Subcutaneous adipose tissue (tissue), 4 donors: ENCODE results near the gene SMG6. TPM values are rescaled to one million over a fixed set of nuclear protein-coding genes. Genes with fewer than 3 reads are reported as not detected.

Experiments
- total RNA-seq, 4 donors: library from RNA; depleted of rRNA; stranded (reverse); fragments of >200 nt; gene quantifications; one replicate each; pipeline ENCODE4 v1.1.0, GENCODE V29; 2016
- TF ChIP-seq, protein P1 (sequence below): fragments of 450-650 bp; IDR thresholded peaks from one replicate; pipeline ENCODE4 v1.5.1; 2016; ENCODE audit warnings: low read depth, mild to moderate bottlenecking, control low read depth, antibody characterized with exemption, moderate library complexity

Gene SMG6
- total RNA-seq, 4 donors from 2014 or later: 14.5 to 50.7 (median 19.4) TPM

DNA sequence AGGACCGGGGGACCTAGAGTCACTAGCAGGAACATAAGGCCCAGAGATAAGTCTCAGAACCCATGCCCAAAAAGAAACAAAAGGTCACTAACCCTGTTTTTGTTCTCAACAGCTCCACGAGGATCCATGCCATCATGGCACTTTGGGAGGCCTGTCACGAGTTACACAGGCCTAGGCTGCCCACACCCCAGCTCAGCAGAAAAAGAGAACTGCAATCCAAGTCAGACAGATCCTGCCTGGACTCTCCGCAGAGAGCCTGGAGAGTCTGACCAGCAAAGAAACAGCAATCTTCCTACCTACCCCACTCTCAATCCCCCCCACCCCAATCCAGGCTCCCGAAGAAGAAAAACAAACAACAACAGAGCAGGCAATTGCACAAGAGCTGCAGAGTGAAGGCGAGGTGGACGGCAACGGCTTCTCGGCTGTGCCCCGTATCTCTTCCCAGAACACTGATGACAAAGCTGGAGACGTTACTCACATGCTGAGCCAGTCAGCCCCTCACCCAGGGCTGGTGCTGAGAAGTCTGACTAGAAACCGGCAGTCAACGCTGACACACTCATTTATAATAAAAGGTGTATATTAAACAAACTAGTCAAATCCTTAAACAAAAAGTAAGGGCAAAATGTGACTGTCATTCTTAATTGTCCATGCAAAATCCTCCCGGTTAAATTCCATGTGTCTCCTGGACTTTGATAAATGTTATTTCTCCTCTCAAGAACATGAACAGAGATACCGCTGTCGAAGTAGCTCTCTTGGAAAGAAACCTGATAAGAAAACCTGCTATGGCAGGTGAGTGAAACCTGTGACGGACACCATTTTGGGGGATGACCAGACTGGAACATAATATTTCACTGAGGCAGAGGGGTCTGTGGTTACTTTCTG lies 89.3 kb downstream of the SMG6 start:
- TF ChIP-seq, protein P1, sequence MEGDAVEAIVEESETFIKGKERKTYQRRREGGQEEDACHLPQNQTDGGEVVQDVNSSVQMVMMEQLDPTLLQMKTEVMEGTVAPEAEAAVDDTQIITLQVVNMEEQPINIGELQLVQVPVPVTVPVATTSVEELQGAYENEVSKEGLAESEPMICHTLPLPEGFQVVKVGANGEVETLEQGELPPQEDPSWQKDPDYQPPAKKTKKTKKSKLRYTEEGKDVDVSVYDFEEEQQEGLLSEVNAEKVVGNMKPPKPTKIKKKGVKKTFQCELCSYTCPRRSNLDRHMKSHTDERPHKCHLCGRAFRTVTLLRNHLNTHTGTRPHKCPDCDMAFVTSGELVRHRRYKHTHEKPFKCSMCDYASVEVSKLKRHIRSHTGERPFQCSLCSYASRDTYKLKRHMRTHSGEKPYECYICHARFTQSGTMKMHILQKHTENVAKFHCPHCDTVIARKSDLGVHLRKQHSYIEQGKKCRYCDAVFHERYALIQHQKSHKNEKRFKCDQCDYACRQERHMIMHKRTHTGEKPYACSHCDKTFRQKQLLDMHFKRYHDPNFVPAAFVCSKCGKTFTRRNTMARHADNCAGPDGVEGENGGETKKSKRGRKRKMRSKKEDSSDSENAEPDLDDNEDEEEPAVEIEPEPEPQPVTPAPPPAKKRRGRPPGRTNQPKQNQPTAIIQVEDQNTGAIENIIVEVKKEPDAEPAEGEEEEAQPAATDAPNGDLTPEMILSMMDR: no peak

GRCh38 chr17:2213291-2213960 lies 90.2 kb downstream of the SMG6 start:
- TF ChIP-seq, protein P1: no peak

DNA sequence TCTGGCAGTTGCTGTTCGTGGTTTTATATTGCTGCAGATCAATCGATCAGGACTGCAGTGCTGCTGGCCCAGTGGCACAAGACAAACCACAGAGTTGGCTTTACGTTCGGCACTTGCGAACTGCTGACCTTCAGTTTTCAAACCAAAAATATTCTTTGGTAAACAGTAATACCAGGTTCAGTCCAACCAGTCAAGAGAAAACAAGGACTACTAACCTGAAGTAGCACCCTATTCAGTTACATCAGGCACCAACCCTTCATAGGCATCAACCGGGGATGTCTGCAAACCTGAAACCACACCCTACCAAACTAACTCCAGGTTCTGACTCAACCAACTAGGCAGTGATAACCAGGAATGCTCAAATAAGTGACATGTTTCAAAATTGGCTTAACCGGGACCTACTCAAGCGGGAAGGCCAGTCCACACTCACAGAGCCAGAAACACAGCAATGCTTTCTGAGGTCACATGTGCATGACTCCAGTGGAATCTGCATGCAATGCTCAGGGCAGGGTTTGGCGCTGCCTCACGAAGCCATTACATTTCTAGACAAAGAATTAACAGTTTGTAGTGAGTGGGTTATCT lies 91.1 kb downstream of the SMG6 start:
- TF ChIP-seq, protein P1: no peak

DNA sequence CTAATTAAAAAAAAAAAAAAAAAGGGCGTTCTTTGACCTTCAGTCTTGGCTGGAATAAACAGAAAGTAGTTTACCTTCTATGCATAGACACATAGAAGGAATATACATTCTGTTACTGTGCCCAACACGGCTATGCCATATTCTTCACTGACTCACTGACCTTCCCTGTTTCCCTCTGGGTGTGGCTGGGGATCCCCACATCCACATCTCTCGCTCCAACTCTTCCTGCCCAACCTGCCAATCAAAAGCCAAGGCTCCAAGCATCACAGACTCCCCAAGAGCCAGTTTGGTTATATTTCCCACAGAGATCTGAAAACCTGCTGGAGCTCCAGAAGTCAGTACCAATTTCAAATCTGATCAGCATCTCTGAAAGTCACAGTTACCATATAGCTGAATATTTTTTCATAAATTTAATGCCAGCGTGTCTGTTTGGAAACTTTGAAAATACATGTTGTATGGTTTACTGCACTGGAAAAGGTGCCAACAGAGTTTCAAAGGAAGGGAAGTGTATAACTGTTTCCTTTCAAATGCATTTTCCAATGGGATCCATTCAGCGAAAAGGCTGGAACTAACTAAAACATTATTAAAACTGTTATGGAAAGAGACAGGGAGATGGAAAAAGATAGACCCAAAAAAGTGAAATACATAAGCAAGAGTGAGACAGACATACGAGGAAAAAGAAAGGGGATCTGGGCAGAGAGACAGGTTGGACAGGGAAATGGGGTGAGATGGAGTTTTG lies 91.8 kb downstream of the SMG6 start:
- TF ChIP-seq, protein P1: no peak

DNA sequence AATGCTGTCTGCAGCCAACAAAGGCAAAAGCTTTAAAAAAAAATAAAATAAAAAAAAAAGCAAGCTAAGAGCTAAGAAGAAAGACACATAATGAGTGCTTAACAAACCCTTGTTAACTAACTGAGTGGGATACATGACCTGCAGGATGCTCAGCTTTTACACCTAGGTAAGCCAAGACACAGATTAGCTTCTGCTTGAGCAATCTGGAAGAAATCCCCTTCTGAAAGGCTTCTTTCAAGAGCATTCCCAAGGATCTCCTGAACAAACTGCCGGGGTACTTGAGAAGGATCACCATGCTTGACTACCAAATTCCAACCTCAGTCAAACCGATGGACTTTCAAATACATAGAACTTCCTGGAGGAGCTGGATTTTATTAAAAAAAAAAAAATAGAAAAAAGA lies 92.9 kb downstream of the SMG6 start:
- TF ChIP-seq, protein P1: no peak

DNA sequence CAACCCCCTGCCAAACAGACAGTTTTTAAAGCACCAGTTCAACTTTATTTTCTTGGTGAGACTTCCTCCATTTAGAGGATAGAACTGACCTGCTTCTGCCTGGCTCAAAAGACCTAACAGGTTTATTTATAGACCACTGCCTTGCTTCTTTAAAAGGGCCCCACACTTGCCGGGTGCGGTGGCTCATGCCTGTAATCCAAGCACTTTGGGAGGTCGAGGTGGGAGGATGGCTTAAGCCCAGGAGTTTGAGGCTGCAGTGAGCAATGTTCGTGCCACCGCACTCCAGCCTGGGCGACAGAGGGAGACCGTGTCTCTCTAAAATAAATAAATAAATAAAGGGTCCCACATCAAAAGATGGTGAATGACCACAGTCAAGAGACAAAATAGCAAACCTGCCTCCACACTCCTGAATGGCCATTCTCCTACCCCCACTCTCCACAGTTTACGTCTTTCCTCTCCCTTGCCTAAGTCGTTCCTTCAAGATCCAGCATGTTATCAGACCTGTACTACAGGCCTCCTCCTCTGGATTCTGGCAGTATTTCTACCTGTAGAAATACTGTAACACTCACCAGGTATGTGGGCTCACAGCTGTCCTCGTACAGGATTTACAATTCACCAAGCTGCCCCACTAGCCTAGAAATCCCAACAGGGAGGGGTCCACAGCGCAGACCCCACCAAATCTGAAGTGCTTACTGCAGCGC lies 95.6 kb downstream of the SMG6 start:
- TF ChIP-seq, protein P1: no peak
